HG03520 (cell line): ENCODE data around the gene TMEM204.
A peak's percentile ranks its signal among the peaks of the same experiment; 100 is the strongest.

Experiments
- ATAC-seq: cut with Tn5 transposase; IDR thresholded peaks from one replicate; pipeline ENCODE4 v1.9.1; 2021; ENCODE audit warnings: mild to moderate bottlenecking, moderate library complexity; ENCODE audit not compliant: unreplicated experiment

Gene TMEM204

DNA sequence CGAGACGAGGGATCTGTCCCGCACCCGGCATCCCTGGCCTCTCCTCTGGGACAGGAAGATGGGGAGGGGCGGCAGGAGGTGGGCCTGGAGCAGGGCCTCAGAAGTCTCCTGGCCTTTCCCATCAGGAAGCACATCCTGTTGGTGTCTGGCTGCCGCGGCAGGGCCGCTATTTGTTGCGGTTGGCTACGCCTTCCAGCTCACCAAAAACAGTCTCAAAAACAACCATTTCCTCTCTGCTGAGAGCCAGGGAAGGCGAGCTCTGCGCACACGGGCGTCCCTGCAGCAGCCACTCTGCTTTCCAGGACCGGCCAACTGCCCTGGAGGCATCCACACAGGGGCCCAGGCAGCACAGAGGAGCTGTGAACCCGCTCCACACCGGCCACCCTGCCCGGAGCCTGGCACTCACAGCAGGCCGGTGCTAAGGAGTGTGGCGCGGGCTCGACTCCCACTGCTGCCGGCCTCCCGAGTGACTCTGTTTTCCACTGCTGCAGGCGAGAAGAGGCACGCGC, at the start of gene TMEM204:
TSS of gene TMEM204 (plus strand) at position 224 of the 509 bp plus-strand sequence. CDS start 610 bp downstream, outside the sequence.
- no peak for ATAC-seq

DNA sequence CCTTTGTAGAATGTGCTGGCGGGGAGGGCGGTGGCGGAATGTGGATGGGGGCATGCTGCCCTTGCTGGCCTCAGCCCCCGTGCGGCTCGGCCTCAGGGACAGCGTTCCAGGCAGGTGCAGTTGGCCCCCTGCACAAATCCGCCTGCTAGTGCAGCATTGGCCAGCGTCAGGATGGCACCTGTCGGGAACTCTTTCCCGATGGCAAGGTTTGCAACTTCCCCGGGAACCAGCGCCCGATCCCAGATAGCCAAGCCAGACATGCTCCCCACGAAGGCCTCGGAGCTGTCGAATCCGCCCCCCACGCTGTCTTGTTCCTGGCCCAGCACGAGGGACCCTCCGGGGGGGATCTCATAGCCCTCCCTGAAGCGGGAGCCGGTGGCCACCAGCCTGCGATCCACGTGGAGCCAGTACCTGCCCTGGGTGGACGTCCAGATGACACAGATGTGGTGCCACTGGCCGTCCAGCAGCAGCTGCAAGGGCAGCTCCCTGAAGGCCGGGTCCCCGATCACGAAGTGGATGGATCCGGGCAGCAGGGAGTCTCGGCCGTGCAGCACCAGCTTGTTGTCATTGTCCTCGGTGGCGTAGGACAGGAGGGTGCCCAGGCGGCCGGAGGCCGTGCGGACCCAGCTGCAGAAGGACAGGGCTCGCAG, 47.5 kb upstream of the TMEM204 start:
- ATAC-seq, result no peak

DNA sequence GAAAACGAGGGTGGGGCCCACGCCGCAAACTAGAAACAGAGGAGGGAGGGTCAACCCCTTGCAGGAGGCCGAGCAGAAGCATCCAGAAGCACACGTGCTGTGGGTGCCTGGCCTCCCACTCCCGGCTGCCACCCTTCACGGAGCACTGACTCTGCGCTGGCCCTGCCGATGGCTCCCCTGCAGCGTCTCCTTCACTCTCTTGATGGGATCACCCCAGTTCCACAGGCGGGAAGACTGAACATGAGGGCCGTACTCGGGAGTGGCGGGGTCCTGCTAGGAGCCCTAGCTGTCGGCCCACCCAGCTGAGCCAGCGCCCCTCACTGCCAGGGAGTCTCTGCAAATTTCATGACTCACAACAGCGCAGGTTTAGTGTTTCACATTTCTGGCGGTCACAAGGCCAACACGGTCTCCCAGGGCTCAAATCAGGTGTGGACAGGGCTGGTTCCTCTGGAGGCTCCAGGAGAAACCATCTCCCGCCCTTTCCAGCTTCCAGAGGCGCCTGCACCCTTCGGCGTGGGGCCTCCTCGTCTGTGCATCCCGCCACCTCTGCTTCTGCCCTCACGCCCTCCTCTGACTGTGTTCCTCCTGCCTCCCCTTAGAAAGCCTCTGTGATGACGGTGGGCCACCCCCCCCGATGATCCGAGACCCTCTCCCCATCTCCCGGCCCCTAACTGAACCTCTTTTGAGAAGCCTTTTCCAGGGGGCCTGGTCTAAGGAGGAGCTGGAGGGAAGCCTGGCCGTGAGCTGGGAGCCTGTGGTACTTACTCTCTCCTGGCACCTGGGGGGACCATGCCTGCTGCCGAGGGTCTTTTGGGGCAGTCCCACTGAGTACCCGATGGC, 46.7 kb upstream of the TMEM204 start:
- no peak for ATAC-seq

GRCh38 chr16:1487395-1488053, 45.9 kb upstream of the TMEM204 start:
- no peak for ATAC-seq

DNA sequence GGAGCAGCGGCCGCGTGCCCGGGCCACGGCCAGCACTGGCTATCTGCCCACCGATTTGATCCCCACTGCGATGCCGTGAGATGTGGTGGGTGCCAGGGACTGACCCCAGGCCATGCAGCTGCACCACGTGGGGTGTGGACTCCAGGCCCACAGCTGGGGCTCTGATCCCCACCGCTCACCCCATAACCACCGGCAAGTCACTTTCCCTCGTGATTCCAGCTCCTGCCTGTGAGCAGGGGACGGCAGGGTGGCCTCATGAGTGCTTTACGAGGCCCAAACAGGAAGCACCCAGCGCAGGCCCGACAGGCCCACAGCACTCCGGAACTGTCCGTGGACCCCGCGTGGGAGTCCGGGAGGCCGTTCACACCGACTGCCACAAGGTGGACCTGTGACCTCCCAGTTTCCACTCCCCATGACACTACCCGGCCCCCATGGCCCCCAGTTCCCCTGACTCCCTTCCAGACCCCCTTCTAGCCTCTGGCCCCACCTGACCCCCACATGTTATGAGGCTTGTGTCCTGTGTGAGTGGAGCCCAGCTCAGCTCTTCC, 45.3 kb upstream of the TMEM204 start:
- no peak for ATAC-seq

DNA sequence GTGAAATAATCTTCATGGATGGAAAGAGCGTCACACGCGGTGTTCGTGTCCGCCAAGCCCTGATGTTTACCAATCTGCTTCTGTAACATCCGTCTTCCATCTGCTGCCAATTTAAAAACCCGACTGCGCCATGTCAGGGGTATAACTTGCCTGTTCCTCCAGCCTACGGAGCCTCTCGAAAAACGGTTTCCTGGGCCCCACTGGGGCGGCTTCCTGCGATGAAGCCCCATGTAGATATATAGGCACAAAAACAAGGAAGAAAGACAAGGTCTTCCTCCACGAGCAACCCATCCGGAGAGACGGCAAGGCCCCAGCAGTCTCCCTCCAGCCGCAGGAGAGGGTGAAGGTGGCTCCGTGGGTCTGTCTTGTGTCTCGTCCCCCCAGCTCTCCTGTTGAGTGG, 44.8 kb upstream of the TMEM204 start, which contains the start of gene PTX4:
TSS of gene PTX4 (minus strand) at position 326 of the 400 bp plus-strand sequence. CDS start at position 291, 35 bp downstream.
- no peak for ATAC-seq

- no peak for ATAC-seq
Observed at GRCh38 chr16:1489077-1489476, 44.4 kb upstream of the TMEM204 start.

DNA sequence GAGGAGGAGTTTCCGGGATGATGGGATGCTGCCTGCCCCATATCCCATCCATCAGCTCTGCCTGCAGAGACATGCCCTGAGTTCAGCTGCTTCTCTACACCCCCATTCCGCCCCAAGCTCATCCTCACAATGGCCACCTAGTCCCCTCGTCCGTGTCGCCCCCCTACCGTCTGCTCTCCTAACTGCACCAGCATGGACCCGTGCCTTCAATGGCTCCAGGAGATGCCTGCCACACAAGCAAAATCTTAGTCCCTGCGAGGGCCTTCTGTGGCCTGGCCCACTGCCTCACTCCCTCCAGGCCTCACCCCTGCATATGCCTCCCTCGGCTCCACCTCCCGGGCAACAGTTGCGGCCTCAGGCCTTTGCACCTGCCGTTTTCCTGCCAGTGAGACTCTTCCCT, 42.1 kb upstream of the TMEM204 start:
- no peak for ATAC-seq

DNA sequence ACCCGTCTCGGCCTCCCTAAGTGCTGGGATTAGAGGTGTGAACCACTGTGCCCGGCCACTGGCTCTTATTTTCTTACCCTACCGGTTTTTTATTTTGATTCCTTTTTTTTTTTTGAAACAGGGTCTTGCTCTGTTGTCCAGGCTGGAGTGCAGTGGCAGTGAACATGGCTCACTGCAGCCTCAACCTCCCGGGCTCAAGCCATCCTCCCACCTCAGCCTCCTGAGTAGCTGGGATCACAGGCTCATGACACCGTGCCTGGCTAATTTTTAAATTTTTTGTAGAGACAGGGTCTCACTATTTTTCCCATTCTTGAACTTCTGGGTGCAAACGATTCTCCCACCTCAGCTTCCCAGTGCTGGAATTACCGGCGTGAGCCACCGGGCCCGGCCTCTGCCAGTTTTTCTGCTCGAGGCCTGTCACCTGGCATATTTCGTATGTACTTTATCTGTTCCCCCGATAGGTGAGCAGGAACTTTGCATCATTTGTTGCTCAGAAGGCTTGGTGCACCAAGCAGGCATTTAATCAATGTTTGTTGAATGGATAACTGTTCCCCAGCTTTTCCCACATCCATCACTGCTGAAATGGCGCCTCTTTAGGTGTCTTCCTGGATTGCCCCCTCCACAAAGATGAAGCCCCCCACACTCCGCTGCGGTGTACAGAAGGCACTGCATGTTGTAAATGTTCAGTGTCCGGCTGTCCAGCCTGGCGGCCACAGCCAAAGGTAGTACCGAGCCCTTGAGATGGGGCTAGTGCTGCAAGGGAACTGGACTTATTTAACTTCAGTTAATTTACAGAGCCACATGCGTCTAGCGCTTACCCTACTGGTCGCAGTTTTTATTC, 41.2 kb upstream of the TMEM204 start:
- ATAC-seq, result no peak

- ATAC-seq, result peak; percentile 53
Observed at GRCh38 chr16:1492923-1493745, 40.3 kb upstream of the TMEM204 start, which contains the start of gene TELO2. Gene TELO2, plus strand, starts transcription at chr16:1493360. Its CDS starts 922 bp downstream, at chr16:1494282.

- no peak for ATAC-seq
Observed at GRCh38 chr16:1493746-1494094, 39.7 kb upstream of the TMEM204 start.

- ATAC-seq, result no peak
Observed at GRCh38 chr16:1494129-1494640, 39.3 kb upstream of the TMEM204 start.

- no peak for ATAC-seq
Observed at GRCh38 chr16:1494711-1495110, 38.8 kb upstream of the TMEM204 start.

DNA sequence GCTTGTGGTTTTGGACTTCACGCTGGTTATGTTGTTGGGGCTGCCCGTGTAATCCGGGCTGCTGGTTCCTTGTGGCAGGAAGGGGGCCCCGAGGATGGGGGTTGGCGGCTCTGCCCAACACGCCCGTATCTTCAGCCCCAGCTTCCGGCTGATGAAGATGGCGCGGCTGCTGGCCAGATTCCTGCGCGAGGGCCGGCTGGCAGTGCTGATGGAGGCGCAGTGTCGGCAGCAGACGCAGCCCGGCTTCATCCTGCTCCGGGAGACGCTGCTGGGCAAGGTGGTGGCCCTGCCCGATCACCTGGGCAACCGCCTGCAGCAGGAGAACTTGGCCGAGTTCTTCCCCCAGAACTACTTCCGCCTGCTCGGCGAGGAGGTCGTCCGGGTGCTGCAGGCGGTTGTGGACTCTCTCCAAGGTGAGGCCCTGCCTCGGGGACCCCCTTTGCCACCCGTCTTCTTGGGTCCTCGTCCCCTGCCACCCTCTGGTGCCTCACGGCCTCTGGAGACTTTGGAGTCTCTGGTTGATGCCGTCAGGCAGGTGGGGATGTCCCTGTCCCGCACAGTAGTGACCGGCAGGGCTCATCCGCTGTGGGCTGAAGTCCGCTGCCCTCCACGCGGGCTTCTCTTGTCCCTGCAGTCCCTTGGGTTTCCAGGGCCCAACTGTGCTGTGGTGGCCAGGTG, 38.1 kb upstream of the TMEM204 start:
- no peak for ATAC-seq

- no peak for ATAC-seq
Observed at GRCh38 chr16:1495889-1496262, 37.6 kb upstream of the TMEM204 start.

GRCh38 chr16:1496464-1496863, 37.0 kb upstream of the TMEM204 start:
- ATAC-seq, result no peak

- no peak for ATAC-seq
Observed at GRCh38 chr16:1497014-1497598, 36.4 kb upstream of the TMEM204 start.
